ENCODE results near the gene SPRED3.
"Not testable (repeated sequence)": the region's sequence is repeated elsewhere in the genome, so short reads cannot be mapped to it uniquely, and the experiment has no call there.

Gene SPRED3, protein sequence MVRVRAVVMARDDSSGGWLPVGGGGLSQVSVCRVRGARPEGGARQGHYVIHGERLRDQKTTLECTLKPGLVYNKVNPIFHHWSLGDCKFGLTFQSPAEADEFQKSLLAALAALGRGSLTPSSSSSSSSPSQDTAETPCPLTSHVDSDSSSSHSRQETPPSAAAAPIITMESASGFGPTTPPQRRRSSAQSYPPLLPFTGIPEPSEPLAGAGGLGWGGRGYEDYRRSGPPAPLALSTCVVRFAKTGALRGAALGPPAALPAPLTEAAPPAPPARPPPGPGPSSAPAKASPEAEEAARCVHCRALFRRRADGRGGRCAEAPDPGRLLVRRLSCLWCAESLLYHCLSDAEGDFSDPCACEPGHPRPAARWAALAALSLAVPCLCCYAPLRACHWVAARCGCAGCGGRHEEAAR

DNA sequence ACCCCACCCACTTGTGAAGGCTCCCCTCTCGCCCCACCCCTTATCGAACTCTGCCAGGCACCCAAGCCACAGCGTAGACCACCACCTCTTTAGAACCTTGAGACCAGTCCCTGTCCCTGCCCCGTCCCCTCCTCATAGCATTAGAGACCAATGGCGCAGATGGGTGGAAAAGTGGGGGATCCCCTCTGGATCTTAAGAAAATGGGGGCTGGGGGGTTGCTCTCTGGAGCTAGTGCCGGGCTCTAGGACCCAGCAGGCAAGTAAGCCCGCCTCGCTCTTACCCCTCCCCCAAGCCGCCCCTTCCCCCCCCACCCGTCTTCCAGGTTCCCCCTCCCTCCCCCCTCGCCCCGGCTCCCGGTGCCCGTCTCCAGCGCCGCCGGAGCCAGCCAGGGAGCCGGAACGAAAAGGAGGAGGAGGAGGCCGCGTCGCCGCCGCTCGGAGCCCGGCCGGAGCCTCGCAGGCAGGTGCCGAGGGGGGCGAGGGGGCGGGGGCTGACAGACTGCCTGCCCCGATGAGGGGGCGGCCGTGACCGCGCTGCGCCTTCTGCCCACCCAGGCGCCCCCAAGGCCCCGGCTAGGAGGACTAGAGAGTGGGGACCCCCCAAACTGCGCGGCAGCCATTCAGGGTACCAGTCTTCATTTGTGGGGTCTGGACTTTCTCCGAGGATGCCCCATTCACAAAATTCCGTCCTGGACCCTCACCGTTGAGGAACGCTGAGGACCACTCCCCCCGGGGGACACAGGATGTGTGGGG is at the start of gene SPRED3:
SPRED3 (plus strand) TSS at position 349 of the 752 bp plus-strand sequence. CDS start 1,606 bp downstream, outside the sequence.
- DNase-seq (ENCODE audit: low spot score) = peak; percentile 42
- TF ChIP-seq, protein P1, sequence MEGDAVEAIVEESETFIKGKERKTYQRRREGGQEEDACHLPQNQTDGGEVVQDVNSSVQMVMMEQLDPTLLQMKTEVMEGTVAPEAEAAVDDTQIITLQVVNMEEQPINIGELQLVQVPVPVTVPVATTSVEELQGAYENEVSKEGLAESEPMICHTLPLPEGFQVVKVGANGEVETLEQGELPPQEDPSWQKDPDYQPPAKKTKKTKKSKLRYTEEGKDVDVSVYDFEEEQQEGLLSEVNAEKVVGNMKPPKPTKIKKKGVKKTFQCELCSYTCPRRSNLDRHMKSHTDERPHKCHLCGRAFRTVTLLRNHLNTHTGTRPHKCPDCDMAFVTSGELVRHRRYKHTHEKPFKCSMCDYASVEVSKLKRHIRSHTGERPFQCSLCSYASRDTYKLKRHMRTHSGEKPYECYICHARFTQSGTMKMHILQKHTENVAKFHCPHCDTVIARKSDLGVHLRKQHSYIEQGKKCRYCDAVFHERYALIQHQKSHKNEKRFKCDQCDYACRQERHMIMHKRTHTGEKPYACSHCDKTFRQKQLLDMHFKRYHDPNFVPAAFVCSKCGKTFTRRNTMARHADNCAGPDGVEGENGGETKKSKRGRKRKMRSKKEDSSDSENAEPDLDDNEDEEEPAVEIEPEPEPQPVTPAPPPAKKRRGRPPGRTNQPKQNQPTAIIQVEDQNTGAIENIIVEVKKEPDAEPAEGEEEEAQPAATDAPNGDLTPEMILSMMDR (IDR thresholded peaks at IDR 0.05; ENCODE audit: borderline replicate concordance, control extremely low read depth, extremely low read depth, insufficient read depth, missing control alignments) = no peak

DNA sequence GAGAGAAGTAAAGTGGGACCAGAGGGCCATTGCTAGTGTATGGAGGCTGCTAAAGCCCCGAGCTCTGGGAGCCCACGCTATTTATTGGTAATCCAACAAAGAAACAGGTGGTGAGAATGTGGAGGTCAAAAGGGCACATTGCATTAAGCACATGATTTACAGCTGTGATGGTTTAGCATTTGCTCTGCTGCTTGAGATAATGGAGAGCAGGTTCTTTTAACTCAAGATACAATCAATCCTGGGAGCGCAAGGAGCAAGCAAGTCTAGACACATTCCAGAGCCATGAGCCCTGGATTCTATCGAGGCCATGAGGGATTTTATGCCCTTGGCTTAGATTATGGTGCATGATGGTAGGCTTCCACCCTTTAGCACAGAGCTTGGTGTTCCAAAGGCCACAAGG is 49.5 kb upstream of the SPRED3 start:
- in situ Hi-C loops (cut with MboI; ENCODE audit: low sequenced_read_pairs, unreplicated experiment) = loop anchor here (10.0 kb wide), 1 partner anchor 444 kb away; no protein-coding TSS in a partner anchor
- not testable (repeated sequence) for DNase-seq (ENCODE audit: low spot score)

More for the DNA sequence above, at the start of gene SPRED3:
- in situ Hi-C loops (cut with MboI; ENCODE audit: low sequenced_read_pairs, unreplicated experiment) = no loop called here

DNA sequence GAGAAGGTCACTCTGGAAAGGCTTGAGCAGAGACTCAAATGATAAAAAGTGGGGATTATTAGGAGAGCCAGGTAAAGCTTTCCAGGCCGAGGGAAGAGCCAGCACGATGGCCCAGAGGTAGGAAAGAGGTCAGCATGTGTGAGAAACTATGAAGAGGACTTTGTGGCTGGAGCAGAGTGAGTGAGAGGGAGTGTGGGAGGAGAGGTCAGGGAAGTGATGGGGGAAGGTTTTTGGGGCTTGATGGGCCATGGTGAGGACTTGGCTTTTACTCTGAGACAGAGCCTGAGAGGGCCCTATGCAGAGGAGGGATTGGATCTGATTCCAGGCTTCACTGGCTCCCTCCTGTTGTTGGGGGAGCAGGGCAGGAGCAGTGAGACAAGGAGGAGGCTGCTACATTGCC is 47.6 kb upstream of the SPRED3 start:
- TF ChIP-seq, protein P1 (IDR thresholded peaks at IDR 0.05; ENCODE audit: borderline replicate concordance, control extremely low read depth, extremely low read depth, insufficient read depth, missing control alignments) = no peak
- in situ Hi-C loops (cut with MboI; ENCODE audit: low sequenced_read_pairs, unreplicated experiment) = no loop called here
- no peak for DNase-seq (ENCODE audit: low spot score)

DNA sequence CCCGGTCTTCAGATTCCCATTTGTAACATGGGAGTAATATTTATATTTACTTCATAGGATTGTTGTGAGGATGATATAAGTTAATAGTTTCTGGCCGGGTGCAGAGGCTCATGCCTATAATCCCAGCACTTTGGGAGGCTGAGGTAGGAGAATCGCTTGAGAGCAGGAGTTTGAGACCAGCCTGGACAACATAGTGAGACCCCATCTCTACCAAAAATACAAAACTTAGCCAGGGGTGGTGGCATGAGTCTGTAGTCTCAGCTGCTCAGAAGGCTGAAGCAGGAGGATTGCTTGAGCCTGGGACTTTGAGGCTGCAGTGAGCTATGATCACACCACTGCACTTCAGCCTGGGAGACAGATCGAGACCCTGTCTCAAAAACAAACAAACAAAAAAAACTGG is 41.7 kb upstream of the SPRED3 start:
- TF ChIP-seq, protein P1 (IDR thresholded peaks at IDR 0.05; ENCODE audit: borderline replicate concordance, control extremely low read depth, extremely low read depth, insufficient read depth, missing control alignments) = no peak
- in situ Hi-C loops (cut with MboI; ENCODE audit: low sequenced_read_pairs, unreplicated experiment) = no loop called here
- DNase-seq (ENCODE audit: low spot score) = no peak

DNA sequence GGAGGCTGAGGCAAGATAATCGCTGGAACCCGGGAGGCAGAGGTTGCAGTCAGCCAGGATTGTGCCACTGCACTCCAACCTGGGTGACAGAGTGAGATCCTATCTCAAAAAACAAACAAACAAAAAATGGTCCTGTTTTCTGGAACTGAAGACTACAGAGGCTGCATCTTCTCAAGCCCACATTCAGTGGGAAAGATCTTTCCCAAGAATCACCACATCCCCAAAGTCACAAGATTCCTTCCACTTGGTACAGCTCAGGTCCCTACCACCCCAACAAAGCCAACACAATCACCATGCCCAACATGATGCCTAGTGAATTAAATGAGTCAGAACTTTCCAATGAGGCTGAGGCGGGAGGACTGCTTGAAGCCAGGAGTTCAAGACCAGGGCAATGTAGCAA is 37.6 kb upstream of the SPRED3 start:
- TF ChIP-seq, protein P1 (IDR thresholded peaks at IDR 0.05; ENCODE audit: borderline replicate concordance, control extremely low read depth, extremely low read depth, insufficient read depth, missing control alignments) = no peak
- DNase-seq (ENCODE audit: low spot score) = no peak
- in situ Hi-C loops (cut with MboI; ENCODE audit: low sequenced_read_pairs, unreplicated experiment) = no loop called here

DNA sequence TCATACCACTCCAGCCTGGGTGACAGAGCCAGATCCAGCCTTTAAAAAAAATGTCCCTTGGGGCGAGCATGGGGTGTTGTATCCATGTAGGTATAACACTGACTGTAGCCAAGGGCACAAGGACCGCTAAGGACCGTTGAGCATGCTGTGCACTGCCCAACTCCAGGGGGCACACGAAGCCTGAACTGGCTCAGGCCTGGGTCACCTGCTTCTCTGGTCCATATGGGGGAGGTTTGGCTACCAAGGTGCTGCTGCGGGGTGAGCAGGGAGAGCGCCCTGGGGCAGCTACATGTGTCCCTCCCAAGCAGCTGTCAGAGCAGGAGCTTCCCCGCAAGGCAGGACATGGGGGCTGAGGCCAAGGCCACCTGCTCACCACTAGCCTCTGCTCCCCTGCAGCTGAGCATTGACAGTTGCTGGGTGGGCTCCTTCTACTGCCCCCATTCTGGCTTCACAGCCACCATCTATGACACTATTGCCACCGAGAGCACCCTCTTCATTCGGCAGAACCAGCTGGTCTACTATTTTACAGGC is 36.6 kb upstream of the SPRED3 start:
- TF ChIP-seq, protein P1 (IDR thresholded peaks at IDR 0.05; ENCODE audit: borderline replicate concordance, control extremely low read depth, extremely low read depth, insufficient read depth, missing control alignments) = no peak
- no peak for DNase-seq (ENCODE audit: low spot score)
- in situ Hi-C loops (cut with MboI; ENCODE audit: low sequenced_read_pairs, unreplicated experiment) = no loop called here
